Stomach (tissue), 4 donors: ENCODE results near the gene ZNF418.
A peak's percentile ranks its signal among the peaks of the same experiment; 100 is the strongest.

ENCODE experiments used
- POLR2A ChIP-seq, 4 donors: fragments of 450-650 bp; IDR thresholded peaks; one replicate each; pipeline ENCODE4 v1.6.1; 2016; ENCODE audit warnings: antibody characterized with exemption in 4 of 4, control low read depth in 2 of 4, mild to moderate bottlenecking in 1 of 4, moderate library complexity in 1 of 4
- POLR2AphosphoS5 ChIP-seq, 3 donors: sonication (generic); formaldehyde crosslinking; IDR thresholded peaks; one replicate each; pipeline ENCODE4 v1.6.1; 2016; ENCODE audit warnings: antibody characterized with exemption in 3 of 3
- TF ChIP-seq, protein P1 (sequence below), 7 experiments: fragments of 450-650 bp in 4 of 7; fragments of 200-600 bp in 3 of 7; sonication (generic) in 3 of 7; IDR thresholded peaks; one replicate each; pipeline ENCODE4 v1.5.1; 2016 to 2019; ENCODE audit warnings: antibody characterized with exemption in 7 of 7, control low read depth in 2 of 7, mild to moderate bottlenecking in 1 of 7

DNA sequence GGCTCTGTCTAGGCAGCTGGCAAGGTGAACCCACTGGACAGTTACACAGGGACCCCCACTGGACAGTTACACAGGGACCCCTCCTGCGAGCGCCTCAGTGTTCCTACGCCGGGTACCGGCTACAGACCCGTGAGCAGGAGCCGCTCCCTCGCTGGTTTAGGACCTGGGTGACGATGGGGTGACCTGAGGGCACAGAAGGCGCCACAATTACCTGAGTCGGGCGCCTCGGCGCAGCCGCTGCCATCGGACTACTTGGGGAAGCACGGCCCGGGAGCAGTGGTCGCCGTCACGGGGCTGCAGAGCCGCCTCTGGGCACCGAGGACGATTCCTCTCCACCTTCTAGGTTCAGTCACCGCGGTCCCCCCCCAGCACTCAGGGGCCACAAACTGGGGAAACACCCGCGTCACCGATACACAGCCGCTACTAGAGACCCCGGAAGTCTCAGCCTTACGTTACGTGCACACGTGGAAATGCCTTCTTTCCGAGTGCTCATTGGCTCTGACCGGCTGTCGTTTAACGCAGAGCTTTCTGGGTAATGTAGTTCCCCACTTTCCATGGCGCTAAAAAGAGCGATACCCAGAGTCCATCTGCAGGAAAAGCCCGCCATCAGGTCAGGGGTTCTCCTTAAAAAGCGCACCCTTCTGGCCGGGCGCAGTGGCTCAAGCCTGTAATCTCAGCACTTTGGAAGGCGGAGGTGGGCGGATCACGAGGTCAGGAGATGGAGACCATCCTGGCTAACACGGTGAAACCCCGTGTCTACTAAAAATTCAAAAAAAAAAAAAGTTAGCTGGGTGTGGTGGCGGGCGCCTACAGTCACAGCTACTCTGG lies 18.8 kb downstream of the ZNF418 start, which contains the start of gene ZNF417:
- TF ChIP-seq POLR2A (IDR thresholded peaks at IDR 0.05) = peak in 1 of 4 donors; percentile 20
- peak; percentile 53 to 90 (median 60) for TF ChIP-seq POLR2AphosphoS5 (IDR thresholded peaks at IDR 0.05)
- TF ChIP-seq, protein P1, sequence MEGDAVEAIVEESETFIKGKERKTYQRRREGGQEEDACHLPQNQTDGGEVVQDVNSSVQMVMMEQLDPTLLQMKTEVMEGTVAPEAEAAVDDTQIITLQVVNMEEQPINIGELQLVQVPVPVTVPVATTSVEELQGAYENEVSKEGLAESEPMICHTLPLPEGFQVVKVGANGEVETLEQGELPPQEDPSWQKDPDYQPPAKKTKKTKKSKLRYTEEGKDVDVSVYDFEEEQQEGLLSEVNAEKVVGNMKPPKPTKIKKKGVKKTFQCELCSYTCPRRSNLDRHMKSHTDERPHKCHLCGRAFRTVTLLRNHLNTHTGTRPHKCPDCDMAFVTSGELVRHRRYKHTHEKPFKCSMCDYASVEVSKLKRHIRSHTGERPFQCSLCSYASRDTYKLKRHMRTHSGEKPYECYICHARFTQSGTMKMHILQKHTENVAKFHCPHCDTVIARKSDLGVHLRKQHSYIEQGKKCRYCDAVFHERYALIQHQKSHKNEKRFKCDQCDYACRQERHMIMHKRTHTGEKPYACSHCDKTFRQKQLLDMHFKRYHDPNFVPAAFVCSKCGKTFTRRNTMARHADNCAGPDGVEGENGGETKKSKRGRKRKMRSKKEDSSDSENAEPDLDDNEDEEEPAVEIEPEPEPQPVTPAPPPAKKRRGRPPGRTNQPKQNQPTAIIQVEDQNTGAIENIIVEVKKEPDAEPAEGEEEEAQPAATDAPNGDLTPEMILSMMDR (IDR thresholded peaks at IDR 0.05) = peak in 1 of 7 experiments; percentile 27
